GDM1 (cell line): Measurements from ENCODE around the gene CRTAP.
"Not testable (repeated sequence)": the region's sequence is repeated elsewhere in the genome, so short reads cannot be mapped to it uniquely, and the experiment has no call there.

Experiments
- DNase-seq: peaks from one replicate; lab custom pipeline; 2025; lab: John Stamatoyannopoulos, UW

The CRTAP gene

GRCh38 chr3:33174711-33175414 is 61.0 kb downstream of the CRTAP start:
- DNase-seq: no peak

- no peak for DNase-seq
Observed at GRCh38 chr3:33179132-33179531, 65.3 kb downstream of the CRTAP start.

- DNase-seq: no peak
Observed at GRCh38 chr3:33181229-33181628, 67.4 kb downstream of the CRTAP start.

GRCh38 chr3:33181641-33182040 is 67.8 kb downstream of the CRTAP start:
- not testable (repeated sequence) for DNase-seq

- DNase-seq: no peak
Observed at GRCh38 chr3:33184863-33185262, 71.0 kb downstream of the CRTAP start.

GRCh38 chr3:33186524-33187367 is 72.9 kb downstream of the CRTAP start:
- no peak for DNase-seq

GRCh38 chr3:33187368-33187634 is 73.5 kb downstream of the CRTAP start:
- no peak for DNase-seq

GRCh38 chr3:33194303-33194702 is 80.5 kb downstream of the CRTAP start:
- no peak for DNase-seq

GRCh38 chr3:33196538-33196937 is 82.7 kb downstream of the CRTAP start:
- DNase-seq: no peak
